ENCODE measurements around the gene NUSAP1. TPM values are rescaled to one million over a fixed set of nuclear protein-coding genes. Genes with fewer than 3 reads are reported as not detected.

The NUSAP1 gene
- total and polyA plus RNA-seq, 2 of the 4 experiments (the other 2 are of a cell fraction), result 59.2 to 123 TPM

- H2AFZ ChIP-seq (replicated peaks; ENCODE audit: low read length, poor library complexity), result no peak overlapping the region
- no peak overlapping the region for H3K56ac ChIP-seq (ENCODE audit: extremely low read depth, insufficient read depth, low read length)
Measured at GRCh38 chr15:41291065-41291631, 41.5 kb upstream of the NUSAP1 start.

More at GRCh38 chr15:41291065-41291631, 41.5 kb upstream of the NUSAP1 start:
- Histone ChIP-seq H3K4me2 (ENCODE audit: low read depth, low read length) (no peak overlapping the region), H3K79me1 (ENCODE audit: low read depth in 1 of 2, low read length in 2 of 2) (peaks cover 18 to 60% of the 10 kb centered on the region in 2 experiments), H3K18ac (ENCODE audit: low read depth, low read length) (no peak overlapping the region), H2BK20ac (ENCODE audit: low read depth, low read length) (no peak overlapping the region), H3K4ac (ENCODE audit: low read depth, low read length) (no peak overlapping the region), H4K5ac (ENCODE audit: low read depth, low read length) (no peak overlapping the region), H2BK120ac (ENCODE audit: low read depth, low read length) (no peak overlapping the region), H3K27me3 (ENCODE audit: control insufficient read depth, insufficient read depth, low read length) (no peaks in the 10 kb centered on the region), H3K27ac (ENCODE audit: insufficient read depth, low read length) (no peak overlapping the region), H3K9me1 (ENCODE audit: insufficient read depth, low read length) (peaks cover 2% of the 10 kb centered on the region; the same call in 1 of the 2 replicates), H2AK5ac (ENCODE audit: low read depth, low read length) (no peak overlapping the region), H3K36me3 (ENCODE audit: control insufficient read depth, insufficient read depth, low read length) (peaks cover 26% of the 10 kb centered on the region), H3K9me3 (ENCODE audit: control insufficient read depth, insufficient read depth, low read length) (no peaks in the 10 kb centered on the region), H4K8ac (ENCODE audit: low read depth in 2 of 2, low read length in 2 of 2) (no peak overlapping the region), H4K20me1 (ENCODE audit: insufficient read depth, low read length) (peaks cover 3% of the 10 kb centered on the region; the same call in 1 of the 2 replicates), H4K91ac (ENCODE audit: insufficient read depth, low read depth, low read length) (no peak overlapping the region), H3K23ac (ENCODE audit: low read depth, low read length) (no peak overlapping the region), H3K9ac (ENCODE audit: low read depth, low read length) (no peak overlapping the region), H2AK9ac (replicated peaks; ENCODE audit: low read depth, low read length, poor library complexity) (no peak overlapping the region), H2BK15ac (ENCODE audit: low read depth, low read length) (no peak overlapping the region), H3K4me3 (ENCODE audit: insufficient read depth, low read depth, low read length) (no peak overlapping the region), H3K14ac (replicated peaks; ENCODE audit: low read depth, low read length) (no peak overlapping the region), H2BK5ac (ENCODE audit: low read depth, low read length, poor library complexity, severe bottlenecking) (no peak overlapping the region), H3K4me1 (ENCODE audit: control insufficient read depth, insufficient read depth, low read length) (no peaks in the 10 kb centered on the region)
- ChIA-PET POLR2A (ENCODE audit: unreplicated experiment) (no interaction called here), CTCF (no interaction called here)
- dilution Hi-C loops (cut with HindIII; ENCODE audit: low sequenced_read_pairs, unreplicated experiment) (no loop called here), intact Hi-C loops (cut with micrococcal nuclease) (no loop called here), in situ Hi-C loops (cut with MboI; ENCODE audit: low sequenced_read_pairs) (no loop called here)
- no peak for DNase-seq
- BruUV-seq (replicated peaks), result no TSS peak
- no peak for ATAC-seq (ENCODE audit: low read depth)
- 96% methylated on average over 4 of the region's 9 CpGs; no CpG with 5 or more reads in 1 of the 2 experiments for WGBS, 2 experiments (ENCODE audit: extremely low coverage in 2 of 2, insufficient read length in 1 of 2)
- TF ChIP-seq CEBPB (IDR thresholded peaks at IDR 0.05; ENCODE audit: low read depth, low read length) (no peak), CTCF (conservative IDR thresholded peaks at IDR 0.05; ENCODE audit: low read depth, low read length) (no peak)
- TF ChIP-seq, protein P1, sequence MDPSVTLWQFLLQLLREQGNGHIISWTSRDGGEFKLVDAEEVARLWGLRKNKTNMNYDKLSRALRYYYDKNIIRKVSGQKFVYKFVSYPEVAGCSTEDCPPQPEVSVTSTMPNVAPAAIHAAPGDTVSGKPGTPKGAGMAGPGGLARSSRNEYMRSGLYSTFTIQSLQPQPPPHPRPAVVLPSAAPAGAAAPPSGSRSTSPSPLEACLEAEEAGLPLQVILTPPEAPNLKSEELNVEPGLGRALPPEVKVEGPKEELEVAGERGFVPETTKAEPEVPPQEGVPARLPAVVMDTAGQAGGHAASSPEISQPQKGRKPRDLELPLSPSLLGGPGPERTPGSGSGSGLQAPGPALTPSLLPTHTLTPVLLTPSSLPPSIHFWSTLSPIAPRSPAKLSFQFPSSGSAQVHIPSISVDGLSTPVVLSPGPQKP (IDR thresholded peaks at IDR 0.05; ENCODE audit: borderline replicate concordance, low read depth, low read length), result no peak
